GM10248 (cell line): Measurements from ENCODE around the gene C20orf202.

Experiments
- CTCF ChIA-PET: fragments of 300-600 bp; sonication (Branson Sonifier 250); formaldehyde crosslinking; extraction: SDS; loops from one replicate; lab custom pipeline; 2021; ENCODE audit warnings: antibody characterized with exemption; lab: Yijun Ruan, JAX
- POLR2A ChIA-PET: fragments of 350-650 bp; sonication (Branson Sonifier 250); formaldehyde crosslinking; extraction: SDS; loops from one replicate; lab custom pipeline; 2020; ENCODE audit warnings: antibody characterized with exemption; lab: Yijun Ruan, JAX
- DNase-seq: peaks from one replicate; pipeline ENCODE4 v3.0.0; 2012; ENCODE audit errors: extremely low spot score
- CTCF ChIP-seq: IDR thresholded peaks from 2 replicates; pipeline ENCODE4 v1.5.1; 2012; ENCODE audit warnings: mild to moderate bottlenecking, low read depth; ENCODE audit errors: extremely low read depth, missing control alignments, control extremely low read depth

Gene C20orf202

GRCh38 chr20:1255675-1256074, 52.4 kb downstream of the C20orf202 start:
- ChIA-PET CTCF (interaction anchor here (1.8 to 1.9 kb wide), 2 partner anchors 10 to 57 kb away, joined by 4 to 5 read pairs; partner anchors contain the start of gene SNPH), POLR2A (no interaction called here)
- TF ChIP-seq CTCF, result no peak
- DNase-seq, result no peak
